ENCODE measurements around the gene DNAAF3. TPM values are rescaled to one million over a fixed set of nuclear protein-coding genes. Genes with fewer than 3 reads are reported as not detected.
A peak's percentile ranks its signal among the peaks of the same experiment; 100 is the strongest.

DNAAF3 gene
- total RNA-seq, 1 experiment from 2014 or later = 52.8 TPM

DNA sequence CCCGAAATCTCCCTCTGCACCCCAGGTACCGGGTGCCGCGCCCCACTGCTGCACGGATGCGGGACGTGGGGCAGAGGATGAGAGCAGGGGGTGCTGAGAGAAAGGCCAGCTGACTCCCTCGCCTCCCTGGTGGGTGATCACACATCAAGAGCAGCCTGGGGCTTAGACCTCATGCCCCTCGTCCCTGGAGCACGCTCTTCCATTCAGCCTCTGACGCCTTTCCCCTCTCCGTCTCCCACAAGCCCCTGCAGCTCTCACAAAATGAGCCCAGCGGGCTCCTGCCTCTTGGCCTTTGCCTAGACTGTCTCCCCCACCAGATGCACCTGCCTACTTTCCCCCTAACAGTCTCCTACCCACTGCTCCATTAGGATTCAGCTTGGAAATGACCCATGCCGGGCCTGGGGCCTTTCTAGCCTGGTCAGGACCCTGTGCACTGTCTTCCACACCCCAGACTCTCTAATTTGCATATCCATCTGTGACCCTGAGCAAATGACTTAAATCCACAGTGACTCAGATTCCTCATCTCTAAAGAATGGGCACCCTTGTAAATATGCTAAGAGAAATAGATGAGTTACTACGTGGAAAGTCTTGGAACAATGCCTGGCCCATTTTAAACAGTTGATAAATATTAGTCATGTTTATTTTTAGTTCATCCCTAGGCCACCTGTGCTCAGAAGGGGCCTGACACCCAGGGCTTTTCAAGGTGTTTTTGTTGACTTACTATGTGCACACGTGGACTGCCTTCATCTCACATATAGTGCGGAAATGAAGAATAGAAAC, 43.5 kb upstream of the DNAAF3 start:
- no peaks in the 10 kb centered on the region for H3K36me3 ChIP-seq (ENCODE audit: control insufficient read depth in 1 of 2, insufficient read depth in 2 of 2, low read length in 2 of 2)
- H3K4me3 ChIP-seq (replicated peaks in 1 of 2; ENCODE audit: low read depth in 1 of 2, low read length in 2 of 2) = 0 out of 4 replicates have a peak overlapping the region, but pooled peaks of 1 of the 2 experiments have one; percentile 23
- no peaks in the 10 kb centered on the region for H3K9me3 ChIP-seq (ENCODE audit: control insufficient read depth in 1 of 2, insufficient read depth in 1 of 2, low read depth in 1 of 2, low read length in 2 of 2)
- peak overlapping the region; percentile 38 for H3K9ac ChIP-seq (ENCODE audit: low read length)
- no TSS peak for BruUV-seq (replicated peaks)
- H3K4me2 ChIP-seq (ENCODE audit: low read length) = peak overlapping the region; percentile 62
- POLR2A ChIA-PET = interaction anchor here (1.1 to 2.3 kb wide), 7 partner anchors 20 to 129 kb away, joined by 3 to 7 read pairs (median 5); partner anchors contain the start of genes KMT5C, PPP6R1 and SYT5
- H3K79me2 ChIP-seq (ENCODE audit: insufficient read depth, low read length) = no peaks in the 10 kb centered on the region
- RAD21 ChIA-PET (ENCODE audit: low non-redundant PET in 1 of 2, low total read pairs in 2 of 2, uncharacterized antibody in 2 of 2, unreplicated experiment in 2 of 2) = interaction anchor here (0.6 kb wide), 2 partner anchors 53 to 113 kb away, joined by 4 to 7 read pairs; no protein-coding TSS in a partner anchor
- H3K4me1 ChIP-seq (ENCODE audit: control insufficient read depth in 1 of 2, insufficient read depth in 2 of 2, low read length in 2 of 2) = peaks cover 38 to 63% of the 10 kb centered on the region in 2 experiments
- no peak overlapping the region for H2AFZ ChIP-seq (ENCODE audit: low read depth, low read length, poor library complexity, severe bottlenecking)
- DNase-seq (ENCODE audit: low read depth, low spot score) (peak; percentile 88), ATAC-seq (peak; percentile 46)
- intact Hi-C loops (cut with micrococcal nuclease) = loop anchor here (10.0 kb wide), 1 partner anchor 235 kb away; the partner anchor contains the start of gene SHISA7
- no peaks in the 10 kb centered on the region for H3K27me3 ChIP-seq (ENCODE audit: insufficient read depth, low read length)
- TF ChIP-seq MAX (IDR thresholded peaks at IDR 0.05) = peak; percentile 62
- TF ChIP-seq EZH2phosphoT487 (IDR thresholded peaks at IDR 0.05; ENCODE audit: borderline replicate concordance) = no peak
- TF ChIP-seq FOSL1 (IDR thresholded peaks at IDR 0.05; ENCODE audit: low read depth) = peak; percentile 86
- TF ChIP-seq ZBTB33 (IDR thresholded peaks at IDR 0.05; ENCODE audit: extremely low read depth, insufficient replicate concordance, low read length) = peak; percentile 50
- no peak for TF ChIP-seq EZH2 (IDR thresholded peaks at IDR 0.05)
- TF ChIP-seq ZFX (IDR thresholded peaks at IDR 0.05) = no peak
- TF ChIP-seq CBX3 (IDR thresholded peaks at IDR 0.05; ENCODE audit: low read depth) = peak; percentile 77
- peak; percentile 89 for TF ChIP-seq SP1 (IDR thresholded peaks at IDR 0.05; ENCODE audit: low read depth)
- TF ChIP-seq SIN3A (IDR thresholded peaks at IDR 0.05; ENCODE audit: low read depth) = peak; percentile 81
- peak; percentile 53; the same call in 1 of the 2 replicates for TF ChIP-seq POLR2AphosphoS5 (IDR thresholded peaks at IDR 0.05; ENCODE audit: low read depth, low read length)
- peak; percentile 88 for TF ChIP-seq JUND (IDR thresholded peaks at IDR 0.05)
- H3K27ac ChIP-seq (ENCODE audit: low read depth, low read length) = peak overlapping the region; percentile 85
- H3K9me2 ChIP-seq (ENCODE audit: insufficient read depth) = no peaks in the 10 kb centered on the region
- CTCF ChIA-PET = interaction anchor here (1.3 kb wide), 1 partner anchor 21 kb away, joined by 3 read pairs; no protein-coding TSS in a partner anchor
- no peaks in the 10 kb centered on the region for H4K20me1 ChIP-seq (ENCODE audit: insufficient read depth)

All from HCT116 (cell line).